SU-DHL-6 (cell line): Measurements from ENCODE around the gene TEAD1.

Experiments
- H2AFZ ChIP-seq: fragments of 200-600 bp; sonication (generic); 2 replicates; pipeline ENCODE4 v1.6.1; 2014; ENCODE audit warnings: low read depth, mild to moderate bottlenecking, moderate library complexity, mixed read lengths, antibody characterized with exemption, low read length; ENCODE audit not compliant: severe bottlenecking
- H3F3A ChIP-seq: fragments of 200-600 bp; shearing (Covaris generic); 2 replicates; pipeline ENCODE4 v1.6.0; 2016; ENCODE audit warnings: antibody characterized with exemption, mild to moderate bottlenecking; ENCODE audit not compliant: insufficient read depth
- H3K27ac ChIP-seq: fragments of 200-600 bp; sonication (generic); 2 replicates; pipeline ENCODE4 v1.5.1; 2016; ENCODE audit warnings: low read depth, mild to moderate bottlenecking, low read length, moderate library complexity, mixed read lengths
- H3K27me3 ChIP-seq: fragments of 200-600 bp; sonication (generic), shearing (Covaris generic); 2 replicates; pipeline ENCODE4 v1.6.0; 2014; ENCODE audit warnings: mild to moderate bottlenecking, low read length
- H3K36me3 ChIP-seq: fragments of 200-600 bp; sonication (generic); 2 replicates; pipeline ENCODE4 v1.6.1; 2014; ENCODE audit warnings: mild to moderate bottlenecking, low read length, mixed read lengths
- H3K4me2 ChIP-seq: fragments of 300-600, 200-600 bp; shearing (Covaris generic), sonication (generic); 2 replicates; pipeline ENCODE4 v1.6.0; 2014; ENCODE audit warnings: low read length, low read depth, mild to moderate bottlenecking; ENCODE audit not compliant: poor library complexity, severe bottlenecking
- H3K4me3 ChIP-seq: fragments of 200-600 bp; sonication (generic); 2 replicates; pipeline ENCODE4 v1.5.1; 2014; ENCODE audit warnings: antibody characterized with exemption, low read length, mild to moderate bottlenecking, mixed read lengths; ENCODE audit not compliant: insufficient read depth, poor library complexity, severe bottlenecking
- H3K79me2 ChIP-seq: fragments of 200-600 bp; sonication (generic); 2 replicates; pipeline ENCODE4 v1.6.1; 2014; ENCODE audit warnings: mild to moderate bottlenecking, low read length, moderate library complexity; ENCODE audit not compliant: insufficient read depth
- H3K9ac ChIP-seq: fragments of 200-600 bp; sonication (generic); 2 replicates; pipeline ENCODE4 v1.7.0; 2014; ENCODE audit warnings: mild to moderate bottlenecking, low read length
- H3K9me2 ChIP-seq: fragments of 200-600 bp; sonication (generic); replicated peaks from 2 replicates; pipeline ENCODE4 v1.6.1; 2014; ENCODE audit warnings: low read length; ENCODE audit not compliant: insufficient read depth
- H3K9me3 ChIP-seq: fragments of 200-600 bp; sonication (generic); 2 replicates; pipeline ENCODE4 v1.6.1; 2014; ENCODE audit warnings: low read length, mixed read lengths; ENCODE audit not compliant: insufficient read depth
- H4K20me1 ChIP-seq: fragments of 200-600 bp; sonication (generic); 2 replicates; pipeline ENCODE4 v1.6.1; 2014; ENCODE audit warnings: low read depth, mild to moderate bottlenecking, antibody characterized with exemption, low read length, moderate library complexity, mixed read lengths
- EZH2phosphoT487 ChIP-seq: fragments of 200-600 bp; sonication (generic), shearing (Covaris generic); conservative IDR thresholded peaks from 2 replicates; pipeline ENCODE4 v1.6.1; 2018; ENCODE audit warnings: mild to moderate bottlenecking, antibody characterized with exemption, low read length, moderate library complexity, mixed read lengths
- TF ChIP-seq, protein P1 (sequence below): fragments of 200-600 bp; sonication (generic); IDR thresholded peaks from one replicate; pipeline ENCODE4 v1.5.1; 2017; ENCODE audit warnings: antibody characterized with exemption, mild to moderate bottlenecking, low read length, moderate library complexity; ENCODE audit not compliant: insufficient read depth, poor library complexity, severe bottlenecking

The TEAD1 gene

DNA sequence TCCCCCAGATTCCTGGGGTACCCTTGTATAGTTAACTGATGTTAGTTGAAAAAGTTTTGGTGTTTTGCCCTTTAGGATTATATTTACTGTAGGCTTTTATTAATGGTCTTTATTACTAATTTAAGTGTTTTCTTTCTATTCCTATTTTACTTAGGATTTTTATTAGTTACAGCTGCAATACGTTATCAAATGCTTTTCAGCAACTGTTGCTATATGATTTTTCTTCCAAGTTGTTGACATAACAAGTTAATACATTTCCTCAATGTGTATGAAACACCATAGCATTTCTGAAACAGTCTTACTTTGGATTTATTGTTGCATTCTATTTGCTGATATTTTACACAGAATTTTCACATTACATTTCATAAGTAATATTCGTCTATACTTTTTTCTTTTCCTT lies 253.7 kb downstream of the TEAD1 start:
- H3K4me2 ChIP-seq = no peak overlapping the region
- H3K36me3 ChIP-seq = no peaks in the 10 kb centered on the region
- H2AFZ ChIP-seq = no peak overlapping the region
- H4K20me1 ChIP-seq = no peaks in the 10 kb centered on the region
- H3K4me3 ChIP-seq = no peak overlapping the region
- no peak for TF ChIP-seq EZH2phosphoT487
- TF ChIP-seq, protein P1, sequence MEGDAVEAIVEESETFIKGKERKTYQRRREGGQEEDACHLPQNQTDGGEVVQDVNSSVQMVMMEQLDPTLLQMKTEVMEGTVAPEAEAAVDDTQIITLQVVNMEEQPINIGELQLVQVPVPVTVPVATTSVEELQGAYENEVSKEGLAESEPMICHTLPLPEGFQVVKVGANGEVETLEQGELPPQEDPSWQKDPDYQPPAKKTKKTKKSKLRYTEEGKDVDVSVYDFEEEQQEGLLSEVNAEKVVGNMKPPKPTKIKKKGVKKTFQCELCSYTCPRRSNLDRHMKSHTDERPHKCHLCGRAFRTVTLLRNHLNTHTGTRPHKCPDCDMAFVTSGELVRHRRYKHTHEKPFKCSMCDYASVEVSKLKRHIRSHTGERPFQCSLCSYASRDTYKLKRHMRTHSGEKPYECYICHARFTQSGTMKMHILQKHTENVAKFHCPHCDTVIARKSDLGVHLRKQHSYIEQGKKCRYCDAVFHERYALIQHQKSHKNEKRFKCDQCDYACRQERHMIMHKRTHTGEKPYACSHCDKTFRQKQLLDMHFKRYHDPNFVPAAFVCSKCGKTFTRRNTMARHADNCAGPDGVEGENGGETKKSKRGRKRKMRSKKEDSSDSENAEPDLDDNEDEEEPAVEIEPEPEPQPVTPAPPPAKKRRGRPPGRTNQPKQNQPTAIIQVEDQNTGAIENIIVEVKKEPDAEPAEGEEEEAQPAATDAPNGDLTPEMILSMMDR = no peak
- no peaks in the 10 kb centered on the region for H3K79me2 ChIP-seq
- no peaks in the 10 kb centered on the region for H3F3A ChIP-seq
- H3K9me2 ChIP-seq = no peaks in the 10 kb centered on the region
- H3K9me3 ChIP-seq = no peaks in the 10 kb centered on the region
- no peak overlapping the region for H3K27ac ChIP-seq
- H3K27me3 ChIP-seq = no peaks in the 10 kb centered on the region
- no peak overlapping the region for H3K9ac ChIP-seq

DNA sequence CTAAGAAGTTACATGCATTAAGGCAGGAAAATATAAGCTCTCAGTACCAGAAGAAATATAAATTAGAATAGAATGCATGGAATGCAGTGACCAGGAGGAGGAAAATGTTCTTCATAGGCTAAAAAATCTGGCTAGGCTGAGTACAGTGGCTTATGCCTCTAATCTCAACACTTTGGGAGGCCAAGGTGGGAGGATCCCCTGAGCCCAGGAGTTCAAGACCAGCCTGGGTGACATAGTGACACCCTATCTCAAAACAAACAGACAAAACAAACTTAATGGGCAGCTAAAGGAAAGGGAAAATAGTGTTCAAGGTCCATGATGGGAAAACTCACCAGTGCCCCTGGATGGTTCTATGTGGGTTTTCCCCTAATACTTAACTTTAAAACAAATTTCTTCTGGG lies 256.6 kb downstream of the TEAD1 start:
- H2AFZ ChIP-seq = no peak overlapping the region
- no peaks in the 10 kb centered on the region for H3K9me3 ChIP-seq
- no peaks in the 10 kb centered on the region for H3K36me3 ChIP-seq
- H3K79me2 ChIP-seq = no peaks in the 10 kb centered on the region
- H3F3A ChIP-seq = no peaks in the 10 kb centered on the region
- no peak overlapping the region for H3K4me3 ChIP-seq
- H3K9me2 ChIP-seq = no peaks in the 10 kb centered on the region
- TF ChIP-seq, protein P1 = no peak
- TF ChIP-seq EZH2phosphoT487 = no peak
- H4K20me1 ChIP-seq = no peaks in the 10 kb centered on the region
- H3K27ac ChIP-seq = no peak overlapping the region
- H3K4me2 ChIP-seq = no peak overlapping the region
- no peaks in the 10 kb centered on the region for H3K27me3 ChIP-seq
- no peak overlapping the region for H3K9ac ChIP-seq

DNA sequence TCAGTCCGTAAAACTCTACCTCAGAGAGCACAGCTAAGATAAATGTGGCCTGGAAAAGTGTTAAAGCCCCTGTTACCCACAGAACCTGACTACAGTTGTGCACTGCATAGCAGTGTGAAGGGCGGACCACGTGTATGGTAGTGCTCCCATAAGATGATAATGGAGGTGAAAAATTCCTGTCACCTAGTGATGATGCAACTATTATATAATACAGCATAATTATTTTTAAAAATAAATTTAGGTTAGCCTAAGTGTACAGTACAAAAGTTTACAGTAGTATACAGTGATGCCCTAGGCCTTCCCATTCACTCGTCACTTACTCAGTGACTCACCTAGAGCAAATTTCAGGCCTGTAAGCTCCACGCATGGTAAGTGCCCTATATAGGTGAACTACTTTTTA lies 258.3 kb downstream of the TEAD1 start:
- Histone ChIP-seq H3K9ac (no peak overlapping the region), H3K27ac (no peak overlapping the region), H3F3A (no peaks in the 10 kb centered on the region), H2AFZ (no peak overlapping the region), H3K9me3 (no peaks in the 10 kb centered on the region), H3K9me2 (no peaks in the 10 kb centered on the region), H3K79me2 (no peaks in the 10 kb centered on the region), H3K4me3 (no peak overlapping the region), H3K4me2 (no peak overlapping the region), H4K20me1 (no peaks in the 10 kb centered on the region), H3K36me3 (no peaks in the 10 kb centered on the region), H3K27me3 (no peaks in the 10 kb centered on the region)
- TF ChIP-seq EZH2phosphoT487 = no peak
- TF ChIP-seq, protein P1 = no peak
